ENCODE measurements around the gene FAM184B.
"Not testable (repeated sequence)": the region's sequence is repeated elsewhere in the genome, so short reads cannot be mapped to it uniquely, and the experiment has no call there.

Gene FAM184B

DNA sequence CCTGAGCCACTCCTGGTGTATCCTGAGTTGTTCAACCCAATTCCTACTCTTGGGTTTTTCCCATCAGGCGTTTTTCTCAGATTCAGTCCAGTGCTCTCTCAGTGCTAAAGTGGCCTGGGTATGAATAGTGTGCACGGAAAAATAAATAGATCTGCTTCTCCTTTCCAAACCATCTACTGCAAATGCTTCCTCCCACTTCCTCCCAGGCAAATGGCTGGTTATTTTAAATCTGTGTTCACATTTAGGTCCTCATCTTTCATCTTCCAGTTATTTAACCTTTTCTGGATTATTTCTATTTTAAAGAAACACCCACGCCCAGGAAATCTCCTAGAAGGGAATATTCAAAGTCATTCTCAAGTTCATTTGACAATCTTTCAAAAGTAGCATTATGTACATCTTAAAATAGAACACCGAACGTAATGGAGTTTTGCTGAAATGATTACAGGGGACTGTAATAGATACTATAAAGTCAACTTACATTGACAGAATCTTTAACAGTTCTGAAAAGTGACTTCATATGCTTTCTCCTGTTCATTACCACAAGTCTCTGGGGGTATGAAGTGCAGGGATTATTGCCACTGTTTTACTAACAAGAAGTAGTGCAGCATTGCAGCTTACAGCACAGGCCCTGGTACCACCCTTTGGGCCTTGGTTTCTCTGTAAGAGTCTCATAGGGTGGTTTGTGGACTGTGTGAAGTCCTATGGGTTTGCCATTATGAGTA is 100.7 kb downstream of the FAM184B start:
- DNase-seq: no peak

DNA sequence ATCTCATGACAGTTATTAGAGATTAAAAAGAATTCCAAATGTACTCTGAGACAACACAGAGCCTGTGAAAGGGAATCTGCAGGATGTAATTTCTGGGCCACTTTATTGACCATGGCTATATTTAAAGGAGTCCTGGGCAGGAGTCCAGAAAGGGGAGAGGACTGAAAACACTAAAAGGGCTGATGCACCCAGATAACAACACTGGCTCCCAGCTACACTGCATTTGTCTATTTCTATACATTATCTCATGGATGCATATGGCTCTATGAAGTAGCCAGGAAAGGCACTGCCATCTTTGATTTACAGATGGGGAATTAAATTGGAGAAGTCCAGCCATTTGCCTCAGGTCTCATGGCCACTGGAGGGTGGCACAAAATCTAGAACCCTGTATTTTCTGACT is 111.0 kb downstream of the FAM184B start:
- DNase-seq: no peak

- no peak for DNase-seq
These were observed 113.7 kb downstream of the FAM184B start for GRCh38 chr4:17667653-17668201.

- DNase-seq: no peak
These were observed 114.2 kb downstream of the FAM184B start for GRCh38 chr4:17667253-17667652.

DNA sequence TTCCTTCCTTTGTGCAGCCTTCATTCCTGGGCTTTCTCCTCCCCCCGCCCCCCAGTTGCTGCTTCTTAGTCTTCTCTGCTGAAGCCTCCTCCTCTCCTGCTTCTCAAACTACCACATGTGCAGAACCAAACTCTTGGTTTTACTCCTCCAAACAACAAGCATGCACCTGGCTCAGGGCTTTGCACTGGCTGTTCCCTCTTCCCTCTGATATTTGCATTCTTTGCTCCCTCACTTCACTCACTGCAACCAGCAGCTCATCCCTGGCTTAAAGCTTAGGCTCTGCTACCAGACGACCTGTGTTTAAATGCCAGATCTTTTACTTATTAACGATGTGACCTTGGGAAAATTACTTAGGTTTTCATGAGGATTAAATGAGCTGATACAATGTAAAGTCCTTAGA is 115.6 kb downstream of the FAM184B start:
- no peak for DNase-seq

DNA sequence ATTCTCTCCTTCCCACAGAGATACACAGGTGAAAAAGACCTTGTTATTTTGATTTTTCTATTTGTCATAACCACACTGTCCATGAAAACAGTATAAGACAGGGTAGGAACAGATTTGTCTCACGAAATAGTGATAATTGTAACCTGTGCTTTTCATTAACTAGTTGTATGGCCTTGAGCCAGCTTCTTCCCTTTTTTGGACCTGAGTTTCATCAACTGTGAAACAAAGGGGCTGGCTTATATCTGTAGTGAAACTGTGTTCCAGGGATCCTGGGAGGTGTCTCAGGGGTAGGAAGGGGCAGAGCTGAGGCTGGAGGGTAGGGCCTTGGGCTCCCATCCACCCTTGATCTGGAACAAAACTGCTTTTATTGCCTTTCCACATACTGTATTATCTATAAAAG is 116.1 kb downstream of the FAM184B start:
- no peak for DNase-seq

DNA sequence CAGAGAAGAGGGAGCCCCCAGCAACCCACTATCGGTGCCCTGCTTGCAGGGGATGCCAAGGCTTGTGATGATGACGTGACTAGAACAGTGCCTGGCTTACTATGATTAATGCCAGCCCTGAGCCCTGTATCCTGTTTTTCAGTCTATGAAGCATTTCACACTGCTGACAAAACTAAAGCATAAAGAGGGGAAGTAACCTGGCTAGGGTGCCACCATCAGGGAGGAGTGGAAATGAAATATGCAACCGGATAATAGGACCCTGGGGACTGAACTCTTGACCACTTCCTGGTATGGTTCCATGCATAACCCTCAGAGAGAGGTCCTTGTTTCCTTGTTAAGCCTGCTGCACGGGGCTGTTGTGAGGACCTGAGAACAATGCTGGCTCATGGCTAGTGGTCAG is 116.7 kb downstream of the FAM184B start:
- DNase-seq: peak; percentile 3

DNA sequence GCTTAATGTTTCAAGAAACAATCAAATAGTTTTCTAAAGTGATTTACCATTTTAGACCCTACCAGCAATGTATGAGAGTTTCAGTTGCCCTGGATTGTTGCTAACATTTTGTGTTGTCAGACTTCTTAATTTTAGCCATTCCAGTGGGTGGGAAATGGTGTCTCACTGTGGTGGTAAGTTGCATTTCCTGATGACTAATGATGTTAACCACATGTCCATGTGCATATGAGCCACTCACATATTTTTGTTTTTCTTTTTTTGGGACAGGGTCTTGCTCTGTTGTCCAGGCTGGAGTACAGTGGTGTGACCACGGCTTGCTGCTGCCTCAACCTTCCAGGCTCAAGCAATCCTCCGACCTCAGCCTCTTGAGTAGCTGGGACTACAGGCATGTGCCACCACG is 118.7 kb downstream of the FAM184B start:
- DNase-seq: no peak

- not testable (repeated sequence) for DNase-seq
These were observed 122.2 kb downstream of the FAM184B start for GRCh38 chr4:17659196-17659595.

DNA sequence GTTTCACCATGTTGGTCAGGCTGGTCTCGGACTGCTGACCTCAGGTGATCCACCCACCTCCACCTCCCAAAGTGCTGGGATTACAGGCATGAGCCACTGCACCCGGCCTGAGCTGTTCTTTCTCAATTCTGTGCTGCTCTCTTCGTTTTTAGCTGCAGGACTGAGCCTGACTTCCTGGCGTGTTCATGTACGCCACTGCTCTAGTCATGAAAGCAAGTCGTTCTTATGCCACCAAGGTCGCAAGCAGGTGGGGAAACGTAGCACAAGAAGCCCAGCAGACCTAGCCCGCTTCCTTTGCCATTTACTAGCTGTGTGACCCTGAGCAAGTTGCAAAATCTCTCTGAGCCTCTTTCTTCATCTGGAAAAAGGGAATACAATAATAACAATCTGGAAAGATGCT is 123.6 kb downstream of the FAM184B start:
- DNase-seq: no peak

- no peak for DNase-seq
These were observed 124.3 kb downstream of the FAM184B start for GRCh38 chr4:17657090-17657489.

DNA sequence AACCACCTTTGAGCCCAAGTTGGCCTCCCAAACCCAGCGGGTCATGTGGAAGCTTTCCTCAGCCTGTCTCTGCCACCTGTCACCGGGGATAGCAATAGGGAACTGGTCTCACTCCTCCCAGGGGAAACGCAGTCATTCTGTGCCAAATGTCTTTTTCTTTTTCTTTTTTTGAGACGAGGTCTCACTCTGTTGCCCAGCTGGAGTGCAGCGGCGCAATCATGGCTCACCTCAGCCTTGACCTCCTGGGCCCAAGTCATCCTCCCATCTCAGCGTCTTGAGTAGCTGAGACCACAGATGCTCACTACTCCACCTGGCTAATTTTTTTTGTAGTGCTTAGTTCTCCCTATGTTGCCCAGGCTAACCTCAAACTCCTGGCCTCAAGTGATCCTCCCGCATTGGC is 126.7 kb downstream of the FAM184B start:
- no peak for DNase-seq

DNA sequence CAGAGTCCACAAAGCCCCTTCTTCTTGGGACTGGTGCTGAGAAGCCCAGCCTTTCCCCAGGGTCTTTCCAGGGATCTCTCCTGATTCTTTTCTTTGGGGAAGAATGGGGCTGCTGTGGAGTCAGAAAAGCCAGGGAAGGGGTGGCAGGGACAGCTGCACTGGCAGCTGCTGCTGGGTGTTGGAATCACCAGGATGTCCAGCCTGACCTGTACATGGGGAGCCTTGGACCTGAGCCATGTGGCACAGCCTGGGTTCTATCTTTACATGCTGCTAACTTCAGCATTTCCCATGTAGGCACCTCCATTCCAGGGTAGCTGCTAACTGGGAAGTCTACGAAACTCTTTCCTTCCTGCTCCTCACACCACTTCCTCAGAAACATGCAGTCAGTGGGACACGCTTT is 131.0 kb downstream of the FAM184B start:
- no peak for DNase-seq

- DNase-seq: no peak
These were observed 133.5 kb downstream of the FAM184B start for GRCh38 chr4:17647927-17648326.

- DNase-seq: no peak
These were observed 134.1 kb downstream of the FAM184B start for GRCh38 chr4:17647176-17647806.

GRCh38 chr4:17646693-17647092 is 134.7 kb downstream of the FAM184B start:
- no peak for DNase-seq

DNA sequence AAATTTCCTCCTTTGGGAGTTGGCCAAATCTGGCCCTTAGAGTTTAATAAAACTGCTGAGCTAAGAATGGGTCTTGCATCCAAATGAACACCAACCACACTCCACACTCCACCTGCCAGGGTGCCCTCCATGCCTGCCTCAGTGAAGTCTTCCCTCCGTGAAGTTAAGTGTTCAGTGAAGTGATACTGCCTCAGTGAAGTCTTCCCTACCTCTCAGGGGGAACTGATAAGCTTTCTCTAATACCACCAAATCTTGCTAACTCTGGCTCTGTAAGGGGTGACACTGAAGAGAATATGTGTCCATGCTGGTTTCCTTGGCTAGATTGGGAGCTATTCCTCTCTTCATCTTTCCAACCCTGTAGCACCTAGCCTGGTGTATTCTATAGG is 139.0 kb downstream of the FAM184B start:
- DNase-seq: no peak

- DNase-seq: no peak
These were observed 142.3 kb downstream of the FAM184B start for GRCh38 chr4:17639136-17639535.

GRCh38 chr4:17636696-17637622 is 144.5 kb downstream of the FAM184B start:
- peak; percentile 40 for DNase-seq

- no peak for DNase-seq
These were observed 145.1 kb downstream of the FAM184B start for GRCh38 chr4:17636341-17636695.

GRCh38 chr4:17635056-17635455 is 146.4 kb downstream of the FAM184B start:
- no peak for DNase-seq

DNA sequence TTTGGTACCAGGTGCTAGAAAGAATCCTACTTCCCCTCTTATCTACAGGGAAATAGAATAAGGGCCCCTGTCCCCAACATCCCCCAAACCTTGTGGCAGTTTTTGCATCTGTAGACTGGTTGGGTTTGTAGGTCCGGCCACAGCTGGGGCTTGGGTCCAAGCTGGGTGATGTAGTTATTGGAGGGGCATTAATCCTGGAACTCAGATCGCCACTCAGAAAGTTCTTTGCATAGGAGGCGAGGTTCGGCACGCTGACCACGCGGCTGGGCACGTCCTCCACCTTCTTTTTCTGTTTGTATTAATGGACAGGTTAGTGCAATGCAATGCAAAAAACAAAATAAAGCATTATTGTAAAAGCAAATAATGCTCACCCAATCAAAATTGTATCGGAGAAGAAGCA is 147.8 kb downstream of the FAM184B start:
- DNase-seq: no peak

DNA sequence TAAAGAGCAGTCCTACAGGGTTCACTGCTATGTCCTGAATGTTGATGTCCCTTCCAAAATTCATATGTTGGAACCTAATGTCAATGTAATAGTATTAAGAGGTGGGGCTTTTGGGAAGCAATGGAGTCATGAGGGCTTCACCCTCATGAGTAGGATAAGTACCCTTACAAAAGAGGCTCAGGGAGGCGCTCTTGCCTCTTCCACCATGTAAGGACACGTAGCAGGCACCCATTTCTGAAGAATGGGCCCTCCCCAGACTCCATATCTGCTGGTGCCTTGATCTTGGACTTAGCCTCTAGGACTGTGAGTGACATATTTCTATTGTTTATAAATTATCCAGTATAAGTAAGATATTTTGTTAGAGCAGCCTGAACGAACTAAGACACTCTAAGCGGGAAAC is 151.2 kb downstream of the FAM184B start:
- no peak for DNase-seq

- no peak for DNase-seq
These were observed 156.6 kb downstream of the FAM184B start for GRCh38 chr4:17624821-17625220.

All from NCI-H526 treated with DMSO at 0.1 percent for 48 hours (cell line).